Keratinocyte (primary cell): ENCODE data around the gene FOXA1. TPM values are rescaled to one million over a fixed set of nuclear protein-coding genes. Genes with fewer than 3 reads are reported as not detected.

Experiments
- DNase-seq: peaks from one replicate; pipeline ENCODE4 v3.0.0-alpha.2; 2011; ENCODE audit warnings: low read depth, missing footprints, low spot score
- FAIRE-seq: peaks from 2 replicates; lab custom pipeline; 2011; peaks lifted over from hg19 to GRCh38; lab: Jason Lieb, UNC
- H2AFZ ChIP-seq: 2 replicates; pipeline ENCODE4 v1.6.0; 2012; ENCODE audit warnings: low read length, control low read depth, inconsistent platforms; ENCODE audit not compliant: control insufficient read depth
- H3K27ac ChIP-seq: 2 replicates; pipeline ENCODE4 v1.5.1; 2011; ENCODE audit warnings: low read length; ENCODE audit not compliant: control insufficient read depth, insufficient read depth
- H3K27me3 ChIP-seq: 3 replicates; pipeline ENCODE4 v1.6.0; 2011; ENCODE audit warnings: low read length; ENCODE audit not compliant: control insufficient read depth, insufficient read depth; ENCODE audit errors: extremely low read depth
- H3K36me3 ChIP-seq, 2 experiments: 2 replicates in 1 of 2; 3 replicates in 1 of 2; pipeline ENCODE4 v1.5.1; 2011; ENCODE audit warnings: low read length in 2 of 2, mild to moderate bottlenecking in 1 of 2; ENCODE audit not compliant: control insufficient read depth in 2 of 2, insufficient read depth in 2 of 2; ENCODE audit errors: extremely low read depth in 1 of 2
- H3K4me1 ChIP-seq: 3 replicates; pipeline ENCODE4 v1.5.1; 2011; ENCODE audit warnings: low read length; ENCODE audit not compliant: control insufficient read depth, insufficient read depth; ENCODE audit errors: extremely low read depth
- H3K4me2 ChIP-seq: 3 replicates; pipeline ENCODE4 v1.6.0; 2011; ENCODE audit warnings: low read depth, low read length; ENCODE audit not compliant: control insufficient read depth, insufficient read depth; ENCODE audit errors: extremely low read depth
- H3K4me3 ChIP-seq, 3 experiments: fragments of 200-600 bp in 1 of 3; sonication (generic) in 1 of 3; 2 replicates in 2 of 3; 3 replicates in 1 of 3; pipeline ENCODE4 v1.5.1; 2011 to 2016; ENCODE audit warnings: low read length in 3 of 3, mild to moderate bottlenecking in 3 of 3, control low read depth in 2 of 3, inconsistent platforms in 1 of 3, low read depth in 1 of 3, mixed read lengths in 1 of 3, mixed run types in 1 of 3, moderate library complexity in 1 of 3; ENCODE audit not compliant: control insufficient read depth in 2 of 3, insufficient read depth in 2 of 3; ENCODE audit errors: extremely low read depth in 1 of 3
- H3K79me2 ChIP-seq: 2 replicates; pipeline ENCODE4 v1.6.0; 2012; ENCODE audit warnings: low read length; ENCODE audit not compliant: control insufficient read depth, insufficient read depth
- H3K9ac ChIP-seq: 3 replicates; pipeline ENCODE4 v1.6.0; 2011; ENCODE audit warnings: low read length; ENCODE audit not compliant: control insufficient read depth, insufficient read depth; ENCODE audit errors: extremely low read depth
- H3K9me1 ChIP-seq: 3 replicates; pipeline ENCODE4 v1.6.0; 2011; ENCODE audit warnings: low read length; ENCODE audit not compliant: control insufficient read depth, insufficient read depth; ENCODE audit errors: extremely low read depth
- H3K9me3 ChIP-seq: 2 replicates; pipeline ENCODE4 v1.5.1; 2012; ENCODE audit warnings: low read depth, low read length; ENCODE audit not compliant: control insufficient read depth
- H4K20me1 ChIP-seq: 3 replicates; pipeline ENCODE4 v1.6.0; 2011; ENCODE audit warnings: low read length; ENCODE audit not compliant: control insufficient read depth, insufficient read depth; ENCODE audit errors: extremely low read depth
- CTCF ChIP-seq, 3 experiments: IDR thresholded peaks in 1 of 3; conservative IDR thresholded peaks in 1 of 3; optimal IDR thresholded peaks in 1 of 3; 2 replicates in 2 of 3; 3 replicates in 1 of 3; pipeline versions ENCODE3 to v1.5.1; 2011; ENCODE audit warnings: low read length in 3 of 3, mild to moderate bottlenecking in 3 of 3, moderate library complexity in 2 of 3, control low read depth in 1 of 3, inconsistent platforms in 1 of 3; ENCODE audit not compliant: insufficient read depth in 2 of 3; ENCODE audit errors: extremely low read depth in 1 of 3
- EZH2 ChIP-seq: IDR thresholded peaks from one replicate; pipeline ENCODE4 v1.6.1; 2012; ENCODE audit warnings: inconsistent platforms, mild to moderate bottlenecking, low read length, moderate library complexity
- dilution Hi-C: fragments of 300-500 bp; cut with MboI; formaldehyde crosslinking; loops from one replicate; pipeline ENCODE4 v1.7.0; 2020; ENCODE audit warnings: low sequenced_read_pairs; ENCODE audit not compliant: extremely low pct_ligation_motif_present
- polyA plus RNA-seq, 5 experiments: library from polyadenylated mRNA; depleted of rRNA in 3 of 5; stranded (reverse) in 3 of 5; stranded (forward) in 1 of 5; unstranded in 1 of 5; fragments of >200 nt; gene quantifications; 1 replicate in 1 of 5; 2 replicates in 3 of 5; 3 replicates in 1 of 5; pipeline versions ENCODE4 v1.2.1 to v1.2.3, GENCODE V29; 2011 to 2012; ENCODE audit warnings: missing spikeins in 2 of 5, low read depth in 1 of 5, low replicate concordance in 1 of 5

The FOXA1 gene
- polyA plus RNA-seq, 1 donor (not counting 4 experiments of a cell fraction or from before 2014, with no cell fraction given): 0.85 TPM

GRCh38 chr14:37623426-37623951 lies 28.4 kb upstream of the FOXA1 start:
- Histone ChIP-seq H3K9me1 (no peaks in the 10 kb centered on the region), H3K4me1 (peaks cover 21% of the 10 kb centered on the region), H3K27ac (peak overlapping the region; percentile 87), H2AFZ (no peak overlapping the region), H3K27me3 (no peaks in the 10 kb centered on the region), H3K9me3 (no peaks in the 10 kb centered on the region), H3K79me2 (no peaks in the 10 kb centered on the region), H3K4me2 (peak overlapping the region; percentile 83), H3K36me3 (no peaks in the 10 kb centered on the region), H4K20me1 (no peaks in the 10 kb centered on the region), H3K9ac (peak overlapping the region; percentile 50), H3K4me3 (peak overlapping the region in 2 of 3 experiments; percentile 7 to 37)
- peak; percentile 92 for FAIRE-seq
- DNase-seq: peak; percentile 84
- dilution Hi-C loops: no loop called here
- no peak for TF ChIP-seq CTCF (optimal IDR thresholded peaks at IDR 0.05 in 1 of 3, IDR thresholded peaks at IDR 0.05 in 1 of 3, conservative IDR thresholded peaks at IDR 0.05 in 1 of 3; ENCODE audit: extremely low read depth in 1 of 3, insufficient read depth in 2 of 3, low read length in 3 of 3)
- no peak for TF ChIP-seq EZH2

DNA sequence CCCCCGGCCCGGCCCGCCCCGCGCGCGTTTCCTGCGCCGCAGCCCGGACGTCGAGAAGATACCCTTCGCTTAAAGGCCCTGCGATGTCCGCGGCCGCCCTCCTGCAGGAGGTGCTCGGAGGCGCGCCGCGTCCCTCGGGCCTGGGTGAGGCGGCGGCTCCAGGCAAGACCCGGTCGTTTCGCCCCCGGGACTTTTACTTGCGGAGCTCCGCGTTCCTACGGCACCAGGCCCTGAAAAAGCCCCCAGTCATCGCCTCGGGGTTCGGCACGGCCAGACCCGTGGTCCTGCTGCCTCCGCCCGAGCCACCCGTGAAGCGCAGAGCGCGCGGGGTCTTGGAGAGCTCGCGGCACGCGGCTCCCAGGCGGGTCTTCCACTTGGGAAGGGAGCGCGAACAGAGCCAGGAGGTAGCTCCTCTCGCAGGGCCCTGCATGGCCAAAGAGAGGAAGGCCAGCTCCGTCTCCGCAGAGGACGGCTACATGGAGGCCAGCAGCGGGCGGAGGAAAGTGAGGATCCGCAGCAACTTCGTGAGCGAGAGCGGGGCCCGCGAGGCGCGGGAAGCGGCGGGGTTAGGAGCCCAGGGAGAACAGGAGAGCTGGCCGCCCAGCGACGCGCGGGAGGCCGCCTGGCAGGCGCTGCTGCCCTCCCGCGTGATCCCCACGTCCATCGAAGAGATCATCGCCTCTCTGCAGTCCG lies 27.3 kb upstream of the FOXA1 start:
- FAIRE-seq (no peak), DNase-seq (no peak)
- dilution Hi-C loops: no loop called here
- H3K27me3 ChIP-seq: no peaks in the 10 kb centered on the region
- H2AFZ ChIP-seq: no peak overlapping the region
- no peak overlapping the region for H3K4me3 ChIP-seq
- H3K4me2 ChIP-seq: no peak overlapping the region
- no peaks in the 10 kb centered on the region for H3K9me1 ChIP-seq
- H3K4me1 ChIP-seq: peaks cover 21% of the 10 kb centered on the region
- H4K20me1 ChIP-seq: no peaks in the 10 kb centered on the region
- no peaks in the 10 kb centered on the region for H3K79me2 ChIP-seq
- TF ChIP-seq CTCF (optimal IDR thresholded peaks at IDR 0.05 in 1 of 3, IDR thresholded peaks at IDR 0.05 in 1 of 3, conservative IDR thresholded peaks at IDR 0.05 in 1 of 3; ENCODE audit: extremely low read depth in 1 of 3, insufficient read depth in 2 of 3, low read length in 3 of 3) (no peak), EZH2 (no peak)
- H3K36me3 ChIP-seq: no peaks in the 10 kb centered on the region
- no peak overlapping the region for H3K9ac ChIP-seq
- no peak overlapping the region for H3K27ac ChIP-seq
- no peaks in the 10 kb centered on the region for H3K9me3 ChIP-seq
